DOHH2 (cell line): ENCODE data around the gene PTGES.
"Not testable (repeated sequence)": the region's sequence is repeated elsewhere in the genome, so short reads cannot be mapped to it uniquely, and the experiment has no call there.

Experiments used
- H3F3A ChIP-seq: fragments of 200-600 bp; sonication (generic), shearing (Covaris generic); 2 replicates; pipeline ENCODE4 v1.6.0; 2016; ENCODE audit warnings: antibody characterized with exemption, mild to moderate bottlenecking; ENCODE audit not compliant: control insufficient read depth, insufficient read depth
- H3K27ac ChIP-seq: fragments of 200-600 bp; sonication (generic); 2 replicates; pipeline ENCODE4 v1.5.1; 2014; ENCODE audit warnings: low read depth, mild to moderate bottlenecking, low read length, moderate library complexity
- H3K27me3 ChIP-seq: fragments of 200-600 bp; sonication (generic); 2 replicates; pipeline ENCODE4 v1.6.1; 2014; ENCODE audit warnings: mild to moderate bottlenecking, low read length, mixed read lengths; ENCODE audit not compliant: control insufficient read depth
- H3K36me3 ChIP-seq: fragments of 200-600 bp; sonication (generic); 2 replicates; pipeline ENCODE4 v1.6.1; 2014; ENCODE audit warnings: mild to moderate bottlenecking, low read length, moderate library complexity, mixed read lengths; ENCODE audit not compliant: control insufficient read depth
- H3K4me1 ChIP-seq: fragments of 200-600 bp; sonication (generic); 2 replicates; pipeline ENCODE4 v1.6.1; 2014; ENCODE audit warnings: mild to moderate bottlenecking, low read length, mixed read lengths; ENCODE audit not compliant: control insufficient read depth
- H3K4me2 ChIP-seq: fragments of 200-600 bp; sonication (generic); 2 replicates; pipeline ENCODE4 v1.6.0; 2014; ENCODE audit warnings: mild to moderate bottlenecking, low read length, moderate library complexity
- H3K4me3 ChIP-seq: fragments of 200-600 bp; sonication (generic); 2 replicates; pipeline ENCODE4 v1.5.1; 2014; ENCODE audit warnings: mild to moderate bottlenecking, low read length, mixed read lengths
- H3K79me2 ChIP-seq: fragments of 200-600 bp; sonication (generic); 2 replicates; pipeline ENCODE4 v1.6.1; 2014; ENCODE audit warnings: mild to moderate bottlenecking, low read length, mixed read lengths; ENCODE audit not compliant: control insufficient read depth
- H3K9me2 ChIP-seq: fragments of 200-600 bp; sonication (generic); replicated peaks from 2 replicates; pipeline ENCODE4 v1.6.1; 2014; ENCODE audit warnings: mild to moderate bottlenecking, low read length, mixed read lengths; ENCODE audit not compliant: control insufficient read depth
- H3K9me3 ChIP-seq: fragments of 200-600 bp; sonication (generic); 2 replicates; pipeline ENCODE4 v1.6.1; 2014; ENCODE audit warnings: antibody characterized with exemption, low read length, mixed read lengths; ENCODE audit not compliant: control insufficient read depth, insufficient read depth
- H4K20me1 ChIP-seq: fragments of 200-600 bp; sonication (generic); 2 replicates; pipeline ENCODE4 v1.6.0; 2014; ENCODE audit warnings: low read depth, mild to moderate bottlenecking, antibody characterized with exemption, low read length, moderate library complexity; ENCODE audit not compliant: control insufficient read depth, insufficient read depth
- EZH2phosphoT487 ChIP-seq: fragments of 200-600 bp; sonication (generic); IDR thresholded peaks from 2 replicates; pipeline ENCODE4 v1.6.1; 2017; ENCODE audit warnings: borderline replicate concordance, mild to moderate bottlenecking, antibody characterized with exemption, low read length, moderate library complexity, mixed read lengths
- TF ChIP-seq, protein P1 (sequence below): fragments of 200-600 bp; sonication (generic); IDR thresholded peaks from one replicate; pipeline ENCODE4 v1.5.1; 2014; ENCODE audit warnings: antibody characterized with exemption, mild to moderate bottlenecking, low read depth, low read length; ENCODE audit not compliant: poor library complexity, severe bottlenecking

The PTGES gene

DNA sequence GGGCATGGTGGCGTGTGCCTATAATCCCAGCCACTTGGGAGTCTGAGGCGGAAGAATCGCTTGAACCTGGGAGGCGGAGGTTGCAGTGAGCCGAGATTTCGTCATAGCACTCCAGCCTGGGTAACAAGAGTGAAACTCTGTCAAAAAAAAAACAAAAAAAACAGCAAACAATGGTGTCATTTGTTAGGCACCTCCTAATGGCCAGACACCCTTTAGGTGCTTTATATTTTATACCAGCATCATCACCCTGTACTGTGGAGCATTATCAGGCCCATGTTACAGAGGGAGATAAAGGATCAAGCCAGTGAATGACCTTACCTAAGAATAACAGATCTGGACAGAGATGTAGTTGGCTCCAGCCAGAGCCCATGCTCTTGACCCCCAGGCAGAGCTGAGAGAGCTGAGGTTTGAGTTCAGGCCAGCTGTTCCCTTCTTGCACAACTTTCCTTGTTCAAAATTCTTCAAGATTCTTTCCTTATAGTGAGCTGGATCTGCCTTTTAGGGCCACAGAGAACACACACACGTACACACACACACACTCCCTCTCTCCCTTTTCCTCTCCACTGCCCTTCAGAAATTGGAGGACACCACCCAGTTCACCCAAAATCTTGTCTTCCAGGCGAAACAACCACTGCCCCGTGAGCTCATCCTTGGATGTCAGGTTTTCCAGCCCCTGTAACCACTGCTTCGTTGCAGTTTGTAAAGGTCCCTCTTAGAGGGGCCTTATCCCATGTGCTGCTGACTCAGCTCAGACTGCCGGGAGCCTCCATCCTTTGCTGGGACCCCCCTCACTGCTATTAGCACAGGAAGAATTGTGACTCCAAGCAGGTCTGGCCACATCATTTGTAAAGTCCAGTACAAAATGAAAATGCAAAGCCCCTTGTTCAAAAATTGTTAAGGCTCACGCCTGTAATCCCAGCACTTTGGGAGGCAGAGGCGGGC lies 10.4 kb upstream of the PTGES start:
- H3K27ac ChIP-seq, result no peak overlapping the region
- no peak for TF ChIP-seq EZH2phosphoT487
- TF ChIP-seq, protein P1, sequence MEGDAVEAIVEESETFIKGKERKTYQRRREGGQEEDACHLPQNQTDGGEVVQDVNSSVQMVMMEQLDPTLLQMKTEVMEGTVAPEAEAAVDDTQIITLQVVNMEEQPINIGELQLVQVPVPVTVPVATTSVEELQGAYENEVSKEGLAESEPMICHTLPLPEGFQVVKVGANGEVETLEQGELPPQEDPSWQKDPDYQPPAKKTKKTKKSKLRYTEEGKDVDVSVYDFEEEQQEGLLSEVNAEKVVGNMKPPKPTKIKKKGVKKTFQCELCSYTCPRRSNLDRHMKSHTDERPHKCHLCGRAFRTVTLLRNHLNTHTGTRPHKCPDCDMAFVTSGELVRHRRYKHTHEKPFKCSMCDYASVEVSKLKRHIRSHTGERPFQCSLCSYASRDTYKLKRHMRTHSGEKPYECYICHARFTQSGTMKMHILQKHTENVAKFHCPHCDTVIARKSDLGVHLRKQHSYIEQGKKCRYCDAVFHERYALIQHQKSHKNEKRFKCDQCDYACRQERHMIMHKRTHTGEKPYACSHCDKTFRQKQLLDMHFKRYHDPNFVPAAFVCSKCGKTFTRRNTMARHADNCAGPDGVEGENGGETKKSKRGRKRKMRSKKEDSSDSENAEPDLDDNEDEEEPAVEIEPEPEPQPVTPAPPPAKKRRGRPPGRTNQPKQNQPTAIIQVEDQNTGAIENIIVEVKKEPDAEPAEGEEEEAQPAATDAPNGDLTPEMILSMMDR, result no peak
- H3K4me3 ChIP-seq, result no peak overlapping the region

DNA sequence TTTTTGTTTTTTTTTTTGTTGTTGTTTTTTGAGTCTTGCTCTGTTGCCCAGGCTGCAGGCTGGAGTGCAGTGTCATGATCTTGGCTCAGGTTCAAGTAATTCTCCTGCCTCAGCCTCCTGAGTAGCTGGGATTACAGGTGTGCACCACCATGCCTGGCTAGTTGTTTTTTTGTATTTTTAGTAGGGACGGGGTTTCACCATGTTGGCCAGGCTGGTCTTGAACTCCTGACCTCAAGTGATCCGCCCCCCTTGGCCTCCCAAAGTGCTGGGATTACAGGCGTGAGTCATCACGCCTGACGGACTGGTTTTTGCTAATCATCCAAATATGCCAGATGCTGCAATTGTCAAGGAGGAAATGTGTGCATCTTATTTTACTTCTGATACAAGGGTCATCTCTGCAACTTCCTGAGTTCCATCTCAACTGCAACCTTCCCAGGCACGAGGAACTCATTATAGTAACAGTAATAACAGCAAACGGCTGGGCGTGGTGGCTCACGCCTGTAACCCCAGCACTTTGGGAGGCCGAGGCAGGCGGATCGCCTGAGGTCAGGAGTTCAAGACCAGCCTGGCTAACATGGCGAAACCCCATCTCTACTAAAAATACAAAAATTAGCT lies 9.6 kb upstream of the PTGES start:
- H3K27me3 ChIP-seq, H3F3A ChIP-seq, H3K4me1 ChIP-seq, H3K79me2 ChIP-seq, H4K20me1 ChIP-seq, H3K27ac ChIP-seq, H3K4me3 ChIP-seq, H3K9me2 ChIP-seq, H3K36me3 ChIP-seq, H3K9me3 ChIP-seq, H3K4me2 ChIP-seq: not testable (repeated sequence)

More for the DNA sequence above, 10.4 kb upstream of the PTGES start:
- Histone ChIP-seq H3K9me2 (no peaks in the 10 kb centered on the region), H3K4me1 (no peaks in the 10 kb centered on the region), H3K36me3 (no peaks in the 10 kb centered on the region), H3F3A (no peaks in the 10 kb centered on the region), H4K20me1 (no peaks in the 10 kb centered on the region), H3K9me3 (no peaks in the 10 kb centered on the region), H3K4me2 (no peak overlapping the region), H3K27me3 (peaks cover 8% of the 10 kb centered on the region), H3K79me2 (no peaks in the 10 kb centered on the region)

- no peak overlapping the region for H3K4me2 ChIP-seq
Observed at GRCh38 chr9:129761901-129762369, 9.1 kb upstream of the PTGES start.

GRCh38 chr9:129761293-129761900 lies 8.6 kb upstream of the PTGES start:
- H3K27me3 ChIP-seq, result peaks cover 8% of the 10 kb centered on the region
- H3K4me1 ChIP-seq, result no peaks in the 10 kb centered on the region
- no peak overlapping the region for H3K4me3 ChIP-seq
- H3K79me2 ChIP-seq, result no peaks in the 10 kb centered on the region
- H3K9me2 ChIP-seq, result no peaks in the 10 kb centered on the region
- H4K20me1 ChIP-seq, result no peaks in the 10 kb centered on the region
- H3K9me3 ChIP-seq, result no peaks in the 10 kb centered on the region
- H3K4me2 ChIP-seq, result no peak overlapping the region
- no peaks in the 10 kb centered on the region for H3K36me3 ChIP-seq
- no peak overlapping the region for H3K27ac ChIP-seq
- no peaks in the 10 kb centered on the region for H3F3A ChIP-seq
- TF ChIP-seq, protein P1, result no peak
- no peak for TF ChIP-seq EZH2phosphoT487

More at GRCh38 chr9:129761901-129762369, 9.1 kb upstream of the PTGES start:
- Histone ChIP-seq H3F3A (no peaks in the 10 kb centered on the region), H3K4me1 (no peaks in the 10 kb centered on the region), H4K20me1 (no peaks in the 10 kb centered on the region), H3K9me2 (no peaks in the 10 kb centered on the region), H3K36me3 (no peaks in the 10 kb centered on the region), H3K4me3 (no peak overlapping the region), H3K27ac (no peak overlapping the region), H3K9me3 (no peaks in the 10 kb centered on the region), H3K79me2 (no peaks in the 10 kb centered on the region), H3K27me3 (peaks cover 8% of the 10 kb centered on the region)
- no peak for TF ChIP-seq EZH2phosphoT487

- H3K4me1 ChIP-seq, H4K20me1 ChIP-seq, H3F3A ChIP-seq, H3K79me2 ChIP-seq, H3K4me2 ChIP-seq, H3K4me3 ChIP-seq, H3K36me3 ChIP-seq, H3K9me2 ChIP-seq, H3K27ac ChIP-seq, H3K9me3 ChIP-seq, H3K27me3 ChIP-seq: not testable (repeated sequence)
Observed at GRCh38 chr9:129760784-129761183, 7.9 kb upstream of the PTGES start.
